Omental fat pad (tissue), 4 donors: Measurements from ENCODE around the gene ADRB1. TPM values are rescaled to one million over a fixed set of nuclear protein-coding genes. Genes with fewer than 3 reads are reported as not detected.

Experiments used
- ATAC-seq: fragments of 150-250 bp; one replicate; pipeline ENCODE4 v1.9.1; 2016; ENCODE audit warnings: mild to moderate bottlenecking, moderate library complexity; ENCODE audit not compliant: low FRiP score
- DNase-seq: peaks from one replicate; pipeline ENCODE4 v3.0.0-alpha.2; 2019; ENCODE audit warnings: low spot score
- total RNA-seq, 4 donors: library from RNA; depleted of rRNA; stranded (reverse); fragments of >200 nt; gene quantifications; one replicate each; pipeline ENCODE4 v1.1.0, GENCODE V29; 2016
- TF ChIP-seq, protein P1 (sequence below), 3 donors: fragments of 450-650 bp; IDR thresholded peaks; one replicate each; pipeline ENCODE4 v1.5.1; 2016 to 2017; ENCODE audit warnings: antibody characterized with exemption in 3 of 3, mild to moderate bottlenecking in 3 of 3, moderate library complexity in 2 of 3

Gene ADRB1
- 10 to 100 TPM in 1 of 4 donors, 1 to 10 TPM in 3; 4.3 to 16.7 (median 6.4) TPM for total RNA-seq

DNA sequence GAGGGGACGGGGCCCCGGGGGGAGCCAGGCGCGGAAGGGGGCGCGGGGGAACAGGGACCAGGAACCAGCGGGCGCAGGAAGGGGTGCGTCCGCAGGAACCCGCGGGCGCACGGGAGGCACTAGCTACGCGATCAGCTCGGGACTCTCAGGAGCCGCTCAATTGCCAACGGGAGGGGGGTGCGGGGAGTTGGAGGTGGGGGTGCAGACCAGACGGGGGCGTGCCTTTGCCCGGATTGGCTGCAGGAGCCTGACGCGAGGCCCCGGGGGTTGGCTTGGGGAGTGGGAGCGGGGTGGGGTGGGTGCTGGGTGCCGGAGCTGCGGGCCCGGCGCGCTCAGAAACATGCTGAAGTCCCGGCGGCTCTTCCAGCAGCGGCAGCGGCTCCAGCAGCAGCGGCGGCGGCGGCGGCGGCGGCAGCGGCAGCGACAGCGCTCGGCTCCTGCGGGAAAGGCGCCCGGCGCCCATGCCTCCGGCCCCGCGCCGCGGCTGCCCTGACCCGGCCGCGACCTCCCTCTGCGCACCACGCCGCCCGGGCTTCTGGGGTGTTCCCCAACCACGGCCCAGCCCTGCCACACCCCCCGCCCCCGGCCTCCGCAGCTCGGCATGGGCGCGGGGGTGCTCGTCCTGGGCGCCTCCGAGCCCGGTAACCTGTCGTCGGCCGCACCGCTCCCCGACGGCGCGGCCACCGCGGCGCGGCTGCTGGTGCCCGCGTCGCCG is at the start of gene ADRB1:
TSS of gene ADRB1 (plus strand) at position 335 of the 715 bp plus-strand sequence. CDS start at position 602, 267 bp downstream.
- TF ChIP-seq, protein P1, sequence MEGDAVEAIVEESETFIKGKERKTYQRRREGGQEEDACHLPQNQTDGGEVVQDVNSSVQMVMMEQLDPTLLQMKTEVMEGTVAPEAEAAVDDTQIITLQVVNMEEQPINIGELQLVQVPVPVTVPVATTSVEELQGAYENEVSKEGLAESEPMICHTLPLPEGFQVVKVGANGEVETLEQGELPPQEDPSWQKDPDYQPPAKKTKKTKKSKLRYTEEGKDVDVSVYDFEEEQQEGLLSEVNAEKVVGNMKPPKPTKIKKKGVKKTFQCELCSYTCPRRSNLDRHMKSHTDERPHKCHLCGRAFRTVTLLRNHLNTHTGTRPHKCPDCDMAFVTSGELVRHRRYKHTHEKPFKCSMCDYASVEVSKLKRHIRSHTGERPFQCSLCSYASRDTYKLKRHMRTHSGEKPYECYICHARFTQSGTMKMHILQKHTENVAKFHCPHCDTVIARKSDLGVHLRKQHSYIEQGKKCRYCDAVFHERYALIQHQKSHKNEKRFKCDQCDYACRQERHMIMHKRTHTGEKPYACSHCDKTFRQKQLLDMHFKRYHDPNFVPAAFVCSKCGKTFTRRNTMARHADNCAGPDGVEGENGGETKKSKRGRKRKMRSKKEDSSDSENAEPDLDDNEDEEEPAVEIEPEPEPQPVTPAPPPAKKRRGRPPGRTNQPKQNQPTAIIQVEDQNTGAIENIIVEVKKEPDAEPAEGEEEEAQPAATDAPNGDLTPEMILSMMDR (IDR thresholded peaks at IDR 0.05): no peak
- DNase-seq (no peak), ATAC-seq (peak; percentile 39)

DNA sequence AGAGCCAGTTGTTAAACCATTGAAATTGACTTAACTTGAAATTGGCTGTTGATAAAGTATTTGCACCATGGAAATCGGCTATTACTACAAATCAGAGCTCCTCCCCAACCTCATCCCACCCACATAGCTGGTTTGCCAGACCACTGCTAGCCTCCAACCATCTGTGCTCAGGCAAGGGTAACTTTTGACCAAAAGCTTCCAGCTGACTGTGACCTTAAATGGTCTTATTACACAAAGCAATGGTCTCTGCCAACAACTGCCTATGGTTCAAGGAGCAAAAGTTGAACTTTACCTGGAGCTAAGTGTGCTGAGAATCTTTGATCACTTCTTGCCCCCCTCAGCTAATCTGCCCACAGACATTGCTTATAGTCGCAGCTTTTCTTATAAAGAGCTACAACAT is 48.5 kb upstream of the ADRB1 start:
- TF ChIP-seq, protein P1 (IDR thresholded peaks at IDR 0.05): no peak
- DNase-seq (no peak), ATAC-seq (no peak)

DNA sequence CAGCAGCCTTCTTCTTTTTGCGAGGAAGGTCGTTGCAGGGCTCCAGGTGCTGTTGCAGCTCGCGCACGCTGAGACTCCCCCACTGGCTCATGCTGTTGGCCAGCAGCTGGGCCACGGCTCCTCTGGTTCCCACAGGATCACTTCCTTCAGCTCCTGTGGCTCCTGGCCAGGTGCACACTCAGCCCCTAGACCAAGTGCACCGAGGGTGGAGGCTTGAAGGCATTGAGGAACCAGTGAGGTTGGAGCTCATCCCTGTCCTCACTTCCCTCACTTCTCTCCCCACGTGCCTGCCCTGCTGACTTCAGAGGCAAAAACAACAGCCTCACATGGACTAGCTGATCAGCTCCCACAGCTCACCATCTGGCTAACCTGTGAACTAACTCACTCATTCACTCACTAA is 46.2 kb upstream of the ADRB1 start:
- ATAC-seq: no peak
- no peak for DNase-seq
- TF ChIP-seq, protein P1 (IDR thresholded peaks at IDR 0.05): no peak

DNA sequence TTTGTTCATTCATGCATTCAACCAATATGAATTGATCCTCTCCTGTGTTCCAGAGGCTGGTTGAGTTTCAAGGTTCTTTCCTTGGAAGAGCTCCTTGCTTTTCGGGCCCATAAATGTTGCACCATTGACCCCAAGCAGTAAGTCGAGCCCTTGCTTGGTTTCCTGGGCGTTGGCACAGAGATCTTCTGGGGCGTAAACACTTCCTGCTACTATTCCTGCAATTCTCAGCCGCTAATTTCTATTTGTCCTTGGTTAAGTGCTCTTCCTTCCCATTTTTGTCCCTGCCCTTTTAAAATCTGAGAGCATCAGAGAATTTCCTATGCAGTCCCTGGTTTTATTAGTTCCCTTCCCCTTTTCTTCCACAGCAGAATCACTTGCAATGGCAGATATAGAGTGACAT is 44.1 kb upstream of the ADRB1 start:
- ATAC-seq (no peak), DNase-seq (no peak)
- TF ChIP-seq, protein P1 (IDR thresholded peaks at IDR 0.05): no peak

- ATAC-seq (no peak), DNase-seq (no peak)
- TF ChIP-seq, protein P1 (IDR thresholded peaks at IDR 0.05): no peak
These were observed 43.1 kb upstream of the ADRB1 start for GRCh38 chr10:114000457-114001010.

DNA sequence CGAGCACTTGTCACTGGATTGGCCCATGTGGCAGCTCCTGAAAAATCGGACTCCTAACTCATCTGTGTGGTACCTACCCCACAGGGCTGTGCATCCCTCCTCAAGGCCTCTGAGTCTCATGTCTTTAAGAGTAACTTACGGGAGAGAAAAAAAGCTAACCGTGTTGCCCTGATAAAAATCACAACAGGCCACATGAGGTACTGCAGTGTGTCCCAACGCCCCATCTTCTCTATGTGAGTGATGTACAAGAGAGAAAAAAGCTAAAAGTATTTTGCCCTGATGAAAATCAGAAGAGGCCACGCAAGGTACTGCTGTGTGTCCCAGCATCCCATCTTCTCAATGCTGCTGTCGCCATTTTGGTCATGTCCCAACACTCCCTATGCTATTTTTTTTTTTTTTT is 41.2 kb upstream of the ADRB1 start:
- DNase-seq (no peak), ATAC-seq (no peak)
- TF ChIP-seq, protein P1 (IDR thresholded peaks at IDR 0.05): no peak
